MCF 10A (cell line): Measurements from ENCODE around the gene ASF1B. TPM values are rescaled to one million over a fixed set of nuclear protein-coding genes. Genes with fewer than 3 reads are reported as not detected.
"Not testable (repeated sequence)": the region's sequence is repeated elsewhere in the genome, so short reads cannot be mapped to it uniquely, and the experiment has no call there.

ENCODE experiments used
- BruUV-seq: library from RNA; stranded (reverse); fragments of 400-500 nt; replicated peaks from 2 replicates; lab custom pipeline; 2021; lab: Mats Ljungman, UMichigan
- CTCF ChIA-PET: fragments of 300-600 bp; sonication (Branson Sonifier 250); formaldehyde crosslinking; extraction: SDS; loops from one replicate; lab custom pipeline; 2021; ENCODE audit warnings: antibody characterized with exemption, inconsistent platforms; lab: Yijun Ruan, JAX
- POLR2A ChIA-PET: fragments of 300-600, 350-650 bp; sonication (Branson Sonifier 250); formaldehyde crosslinking; extraction: SDS; loops from one replicate; lab custom pipeline; 2020; ENCODE audit warnings: antibody characterized with exemption, inconsistent platforms; lab: Yijun Ruan, JAX
- DNase-seq: peaks from one replicate; pipeline ENCODE4 v3.0.0-alpha.2; 2018; ENCODE audit not compliant: unreplicated experiment
- H3K27ac Mint-ChIP-seq: one replicate; pipeline ENCODE4 v1.8.0; 2022; ENCODE audit warnings: mild to moderate bottlenecking, low read depth, mixed read lengths; ENCODE audit not compliant: unreplicated experiment
- H3K27me3 Mint-ChIP-seq: one replicate; pipeline ENCODE4 v1.8.0; 2022; ENCODE audit warnings: mixed read lengths; ENCODE audit not compliant: insufficient read depth, unreplicated experiment
- H3K36me3 Mint-ChIP-seq: one replicate; pipeline ENCODE4 v1.8.0; 2022; ENCODE audit warnings: mild to moderate bottlenecking, moderate library complexity, mixed read lengths; ENCODE audit not compliant: insufficient read depth, unreplicated experiment
- H3K4me1 Mint-ChIP-seq: one replicate; pipeline ENCODE4 v1.8.0; 2022; ENCODE audit warnings: mixed read lengths; ENCODE audit not compliant: insufficient read depth, unreplicated experiment
- H3K4me3 Mint-ChIP-seq: one replicate; pipeline ENCODE4 v1.8.0; 2022; ENCODE audit warnings: mild to moderate bottlenecking, moderate library complexity, mixed read lengths; ENCODE audit not compliant: unreplicated experiment
- H3K9me3 Mint-ChIP-seq: one replicate; pipeline ENCODE4 v1.8.0; 2022; ENCODE audit warnings: mixed read lengths; ENCODE audit not compliant: unreplicated experiment
- CTCF ChIP-seq: fragments of 200-600 bp; IDR thresholded peaks from one replicate; pipeline ENCODE4 v1.8.0; 2022; ENCODE audit warnings: antibody characterized with exemption, mild to moderate bottlenecking; ENCODE audit not compliant: unreplicated experiment
- intact Hi-C: fragments of 100-400 bp; cut with micrococcal nuclease; formaldehyde crosslinking; loops from 2 replicates; pipeline ENCODE4 v1.14.1; 2022
- total RNA-seq: library from RNA; stranded (reverse); gene quantifications from 2 replicates; pipeline ENCODE4 v1.2.3, GENCODE V29; 2022

The ASF1B gene
- total RNA-seq, 1 experiment from 2014 or later = 7.0 TPM

GRCh38 chr19:14148751-14149410 is 12.5 kb upstream of the ASF1B start:
- intact Hi-C loops = no loop called here
- ChIA-PET CTCF (interaction anchor here (1.1 kb wide), 1 partner anchor 11 kb away, joined by 4 read pairs; no protein-coding TSS in a partner anchor), POLR2A (no interaction called here)

GRCh38 chr19:14147797-14148605 is 11.6 kb upstream of the ASF1B start:
- Mint-ChIP-seq H3K9me3 (no peaks in the 10 kb centered on the region), H3K27ac (no peak overlapping the region), H3K27me3 (no peaks in the 10 kb centered on the region), H3K4me3 (no peak overlapping the region), H3K4me1 (peaks cover 15% of the 10 kb centered on the region), H3K36me3 (peaks cover 5% of the 10 kb centered on the region)
- peak; percentile 62 for TF ChIP-seq CTCF
- peak; percentile 44 for DNase-seq
- intact Hi-C loops = no loop called here
- ChIA-PET POLR2A (interaction anchor here (0.7 to 2.5 kb wide), 2 partner anchors 11 to 399 kb away, joined by 3 to 11 read pairs; partner anchors contain the start of gene ASF1B), CTCF (interaction anchor here (0.5 to 1.1 kb wide), 5 partner anchors 12 to 582 kb away, joined by 3 to 4 read pairs (median 3); no protein-coding TSS in a partner anchor)
- BruUV-seq = no TSS peak

More at GRCh38 chr19:14148751-14149410, 12.5 kb upstream of the ASF1B start:
- no peak for DNase-seq
- Mint-ChIP-seq H3K27ac (no peak overlapping the region), H3K36me3 (peaks cover 5% of the 10 kb centered on the region), H3K4me1 (peaks cover 15% of the 10 kb centered on the region), H3K9me3 (no peaks in the 10 kb centered on the region), H3K4me3 (no peak overlapping the region), H3K27me3 (no peaks in the 10 kb centered on the region)
- TF ChIP-seq CTCF = no peak
- no TSS peak for BruUV-seq

DNA sequence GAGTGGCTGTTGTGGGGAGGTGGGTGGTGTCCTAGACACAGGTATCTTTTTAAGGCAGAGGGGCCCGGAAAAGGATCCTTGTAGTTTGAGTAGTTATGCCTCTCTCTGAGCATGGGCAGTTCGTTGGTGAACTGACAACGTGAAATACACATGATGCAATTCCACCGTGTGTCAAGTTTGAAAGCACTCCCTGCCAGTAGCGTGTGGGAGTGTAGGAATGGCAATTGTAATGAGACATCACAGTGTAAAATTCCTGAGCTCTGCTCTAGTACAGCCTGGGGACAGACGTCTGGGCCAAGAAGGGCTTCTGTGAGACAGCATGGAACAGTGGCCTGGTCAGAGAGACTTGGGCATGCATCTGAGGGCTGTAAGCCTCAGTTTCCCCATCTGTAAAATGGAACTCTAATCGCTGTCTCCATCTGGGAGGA is 10.4 kb upstream of the ASF1B start:
- peak; percentile 79 for DNase-seq
- intact Hi-C loops = no loop called here
- H3K36me3 Mint-ChIP-seq = no peaks in the 10 kb centered on the region
- H3K4me3 Mint-ChIP-seq = no peak overlapping the region
- H3K4me1 Mint-ChIP-seq = peaks cover 15% of the 10 kb centered on the region
- H3K27me3 Mint-ChIP-seq = no peaks in the 10 kb centered on the region
- H3K9me3 Mint-ChIP-seq = no peaks in the 10 kb centered on the region
- ChIA-PET POLR2A (interaction anchor here (2.5 kb wide), 1 partner anchor 10 kb away, joined by 11 read pairs; the partner anchor contains the start of gene ASF1B), CTCF (interaction anchor here (1.2 to 1.9 kb wide), 2 partner anchors 10 to 16 kb away, joined by 8 to 10 read pairs; partner anchors contain the start of gene ASF1B)
- no peak overlapping the region for H3K27ac Mint-ChIP-seq
- no TSS peak for BruUV-seq
- no peak for TF ChIP-seq CTCF

DNA sequence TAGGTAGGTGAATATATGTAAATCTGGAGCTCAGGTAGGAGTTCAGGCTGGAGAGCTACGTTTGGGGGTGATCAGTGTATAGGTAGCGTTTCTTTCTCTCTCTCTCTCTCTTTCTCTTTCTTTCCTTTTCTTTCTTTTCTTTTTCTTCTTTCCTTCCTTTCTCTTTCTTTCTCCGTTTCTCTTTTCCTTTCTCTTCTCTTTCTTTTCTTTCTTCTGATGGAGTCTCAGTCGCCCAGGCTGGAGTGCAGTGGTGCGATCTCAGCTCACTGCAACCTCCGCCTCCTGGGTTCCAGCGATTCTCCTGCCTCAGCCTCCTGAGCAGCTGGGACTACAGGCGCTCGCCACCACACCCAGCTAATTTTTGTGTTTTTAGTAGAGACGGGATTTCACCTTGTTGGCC is 9.8 kb upstream of the ASF1B start:
- ChIA-PET POLR2A (interaction anchor here (1.8 to 2.5 kb wide), 2 partner anchors 9 to 372 kb away, joined by 3 to 11 read pairs; partner anchors contain the start of genes ASF1B and DNAJB1), CTCF (interaction anchor here (0.9 to 1.9 kb wide), 4 partner anchors 9 to 202 kb away, joined by 3 to 10 read pairs (median 6); partner anchors contain the start of gene ASF1B)
- TSS peak; percentile 74 for BruUV-seq
- H3K4me3 Mint-ChIP-seq, intact Hi-C loops, H3K9me3 Mint-ChIP-seq, DNase-seq, H3K27me3 Mint-ChIP-seq, H3K36me3 Mint-ChIP-seq, H3K27ac Mint-ChIP-seq: not testable (repeated sequence)
- H3K4me1 Mint-ChIP-seq = peaks cover 15% of the 10 kb centered on the region
